ENCODE results near the gene RGS16. TPM values are rescaled to one million over a fixed set of nuclear protein-coding genes. Genes with fewer than 3 reads are reported as not detected.
A peak's percentile ranks its signal among the peaks of the same experiment; 100 is the strongest.

RGS16 gene
- 6.5 TPM for total RNA-seq (2021; ENCODE audit: unreplicated experiment)
- 7.0 and 7.9 TPM in 2 replicates for polyA plus RNA-seq (2012)
- Bru-seq, nascent RNA = percentile 89 among the genes with signal in this experiment
- BruChase-seq, experiment 1, labeled RNA remaining after a 6-hour chase = percentile 62 among the genes with signal in this experiment
- percentile 59 among the genes with signal in this experiment for BruChase-seq, experiment 2, labeled RNA remaining after a 2-hour chase
- long read RNA-seq, transcript RGS16-201 (5 exons, 2,427 nt) = major isoform, 48 of 59 reads
- long read RNA-seq, partial matches to known transcripts = 3 of 59 reads
- long read RNA-seq, other reads (novel, unspliced or antisense) = 8 of 59 reads

- peak; percentile 95 for ATAC-seq
- H3K4me3 ChIP-seq (replicated peaks in 1 of 2; ENCODE audit: low read depth in 1 of 2, low read length in 2 of 2) = peak within 1 kb of the TSS; percentile 82 to 83
- peak within 1 kb of the TSS; percentile 4 for H2AFZ ChIP-seq (ENCODE audit: low read depth, low read length, poor library complexity, severe bottlenecking)
- no peaks in the 10 kb centered on the region for H3K9me3 ChIP-seq (ENCODE audit: control insufficient read depth in 1 of 2, insufficient read depth in 1 of 2, low read depth in 1 of 2, low read length in 2 of 2)
- H3K36me3 ChIP-seq (ENCODE audit: control insufficient read depth in 1 of 2, insufficient read depth in 2 of 2, low read length in 2 of 2) = peaks cover 12 to 16% of the 10 kb centered on the region in 2 experiments; a peak in 3 of 4 replicates
- H3K4me2 ChIP-seq (ENCODE audit: low read length) = peak within 1 kb of the TSS; percentile 99
- intact Hi-C loops (cut with micrococcal nuclease) = no loop called here
- no peaks in the 10 kb centered on the region for H3K9me2 ChIP-seq (ENCODE audit: insufficient read depth)
- CTCF ChIA-PET = interaction anchor here (0.8 to 17.3 kb wide), 4 partner anchors 10 to 181 kb away, joined by 3 to 412 read pairs (median 8); partner anchors contain the start of gene NPL
- peak within 1 kb of the TSS; percentile 71 for H3K9ac ChIP-seq (ENCODE audit: low read length)
- H3K27ac ChIP-seq (ENCODE audit: low read depth, low read length) = no peak within 1 kb of the TSS; the same call in 1 of the 2 replicates
- H4K20me1 ChIP-seq (ENCODE audit: insufficient read depth) = no peaks in the 10 kb centered on the region
- BruUV-seq (replicated peaks) = no TSS peak
- RAD21 ChIA-PET (ENCODE audit: low non-redundant PET in 1 of 2, low total read pairs in 2 of 2, uncharacterized antibody in 2 of 2, unreplicated experiment in 2 of 2) = interaction anchor here (1.0 to 1.1 kb wide), 2 partner anchors 9 to 180 kb away, joined by 3 read pairs; no protein-coding TSS in a partner anchor
- peak; percentile 84 for DNase-seq (ENCODE audit: low read depth, low spot score)
- POLR2A ChIA-PET = interaction anchor here (0.6 to 2.6 kb wide), 16 partner anchors 10 to 195 kb away, joined by 3 to 18 read pairs (median 4); partner anchors contain the start of genes NPL and RNASEL
- H3K27me3 ChIP-seq (ENCODE audit: insufficient read depth, low read length) = no peaks in the 10 kb centered on the region
- H3K4me1 ChIP-seq (ENCODE audit: control insufficient read depth in 1 of 2, insufficient read depth in 2 of 2, low read length in 2 of 2) = peaks cover 0 to 21% of the 10 kb centered on the region in 2 experiments; a peak in 3 of 4 replicates
- H3K79me2 ChIP-seq (ENCODE audit: insufficient read depth, low read length) = no peaks in the 10 kb centered on the region
- peak; percentile 56 for TF ChIP-seq SP1 (IDR thresholded peaks at IDR 0.05; ENCODE audit: low read depth)
- TF ChIP-seq ZBTB33 (IDR thresholded peaks at IDR 0.05; ENCODE audit: extremely low read depth, insufficient replicate concordance, low read length) = no peak
- no peak for TF ChIP-seq FOSL1 (IDR thresholded peaks at IDR 0.05; ENCODE audit: low read depth)
- TF ChIP-seq ZFX (IDR thresholded peaks at IDR 0.05) = peak; percentile 50; the same call in 1 of the 2 replicates
- 0 out of 2 replicates have a peak, but pooled peaks have one; percentile 18 for TF ChIP-seq EGR1 (IDR thresholded peaks at IDR 0.05; ENCODE audit: low read depth)
- TF ChIP-seq POLR2A (IDR thresholded peaks at IDR 0.05; ENCODE audit: borderline replicate concordance, extremely low read depth, insufficient read depth, insufficient read length) = peak; percentile 98
- TF ChIP-seq POLR2AphosphoS5 (IDR thresholded peaks at IDR 0.05; ENCODE audit: low read depth, low read length) = peak; percentile 99
- TF ChIP-seq TCF7L2 (IDR thresholded peaks at IDR 0.05; ENCODE audit: borderline replicate concordance, extremely low read depth, insufficient read depth, insufficient read length) = peak; percentile 7
- TF ChIP-seq CTCF (IDR thresholded peaks at IDR 0.05 in 2 of 3, conservative IDR thresholded peaks at IDR 0.05 in 1 of 3; ENCODE audit: borderline replicate concordance in 1 of 3, insufficient read depth in 1 of 3, low read depth in 2 of 3, low read length in 2 of 3) = no peak
- TF ChIP-seq ZNF274 (IDR thresholded peaks at IDR 0.05; ENCODE audit: low read depth, low read length) = no peak
- peak; percentile 89 for TF ChIP-seq CBX3 (IDR thresholded peaks at IDR 0.05; ENCODE audit: low read depth)
- TF ChIP-seq SRF (IDR thresholded peaks at IDR 0.05; ENCODE audit: low read depth) = no peak
- no peak for TF ChIP-seq EZH2 (IDR thresholded peaks at IDR 0.05)
- peak; percentile 96 for TF ChIP-seq SIN3A (IDR thresholded peaks at IDR 0.05; ENCODE audit: low read depth)
- TF ChIP-seq YY1 (IDR thresholded peaks at IDR 0.05; ENCODE audit: extremely low read depth, insufficient replicate concordance, low read depth, low read length) = no peak
- no peak for TF ChIP-seq JUND (IDR thresholded peaks at IDR 0.05)
- no peak for TF ChIP-seq RAD21 (IDR thresholded peaks at IDR 0.05; ENCODE audit: low read depth)
- TF ChIP-seq MAX (IDR thresholded peaks at IDR 0.05) = peak; percentile 99
- TF ChIP-seq CEBPB (IDR thresholded peaks at IDR 0.05; ENCODE audit: low read depth) = no peak
- TF ChIP-seq EZH2phosphoT487 (IDR thresholded peaks at IDR 0.05; ENCODE audit: borderline replicate concordance) = no peak
- no peak for TF ChIP-seq ATF3 (IDR thresholded peaks at IDR 0.05)
Measured at GRCh38 chr1:182604175-182605164, at the start of gene RGS16. Gene RGS16, minus strand, starts transcription at chr1:182604389. Its CDS starts 130 bp downstream, at chr1:182604259.

Data from HCT116 (cell line).